ENCODE measurements around the gene LGALS14.

GRCh38 chr19:39679791-39680168 lies 24.5 kb upstream of the LGALS14 start:
- no peak for TF ChIP-seq GATA2 (IDR thresholded peaks at IDR 0.05; ENCODE audit: low read depth, low read length)
- TF ChIP-seq GATA3 (IDR thresholded peaks at IDR 0.05; ENCODE audit: low read depth, low read length), result no peak
